CD4-positive, alpha-beta T cell treated with Interleukin-15 for 1 hour (primary cell): Measurements from ENCODE around the gene WHRN.

Experiments used
- DNase-seq: peaks from one replicate; pipeline ENCODE4 v3.0.0-alpha.2; 2020

WHRN gene

DNA sequence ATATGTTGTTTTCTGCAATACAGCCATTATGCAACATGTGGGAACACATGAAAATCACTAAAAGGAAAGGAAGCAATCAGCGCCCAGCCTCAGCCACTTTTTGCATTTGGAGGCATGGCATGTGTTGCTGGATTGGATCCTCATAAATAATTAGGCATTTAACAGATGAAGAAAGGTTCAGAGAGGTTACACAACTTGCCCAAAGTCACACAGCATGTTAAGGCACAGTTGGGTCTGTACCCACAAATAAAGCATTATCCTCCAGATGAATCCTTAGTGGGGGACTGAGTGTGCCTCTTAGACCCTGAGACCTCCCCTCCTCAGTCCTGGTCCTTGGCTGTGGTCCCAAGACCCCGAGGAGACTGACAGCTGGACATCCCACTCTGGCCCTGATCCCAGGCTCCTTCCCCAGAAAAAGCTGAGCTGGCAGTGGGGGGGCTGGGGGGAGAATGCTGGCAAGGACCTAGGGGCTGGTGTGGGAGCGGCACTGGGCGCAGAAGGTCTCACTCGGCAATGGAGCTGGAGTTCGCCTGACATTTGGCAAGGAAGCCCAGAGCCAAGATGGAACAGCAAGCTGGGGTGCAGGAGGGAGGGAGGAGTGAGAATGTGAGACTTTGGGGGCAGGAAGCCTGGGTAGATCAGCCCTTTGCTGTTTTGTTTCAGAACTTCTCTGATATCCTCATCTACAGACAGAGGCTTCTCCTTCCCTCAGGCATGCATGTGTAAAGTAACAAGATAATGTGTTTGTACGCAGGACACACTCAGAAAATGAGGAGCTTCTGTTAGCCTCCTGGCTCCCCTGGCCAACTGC, 110.5 kb downstream of the WHRN start:
- no peak for DNase-seq

DNA sequence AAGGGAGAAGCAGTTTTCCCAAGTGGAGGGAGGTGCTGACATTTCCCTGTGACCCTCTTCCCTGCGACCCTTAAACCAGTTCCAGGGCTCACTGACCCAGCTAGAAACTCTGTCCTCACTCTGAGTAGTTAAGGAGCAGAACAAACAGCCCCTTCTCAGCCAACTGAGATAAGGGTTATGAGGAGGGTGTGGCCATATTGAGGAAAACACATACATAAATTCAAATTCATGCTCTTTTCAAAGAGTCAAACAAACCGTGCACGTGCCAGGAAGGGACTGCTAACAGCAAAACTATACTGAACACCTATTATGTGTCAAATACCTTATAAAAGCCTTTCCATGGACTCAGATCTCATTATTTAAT, 112.5 kb downstream of the WHRN start:
- no peak for DNase-seq

DNA sequence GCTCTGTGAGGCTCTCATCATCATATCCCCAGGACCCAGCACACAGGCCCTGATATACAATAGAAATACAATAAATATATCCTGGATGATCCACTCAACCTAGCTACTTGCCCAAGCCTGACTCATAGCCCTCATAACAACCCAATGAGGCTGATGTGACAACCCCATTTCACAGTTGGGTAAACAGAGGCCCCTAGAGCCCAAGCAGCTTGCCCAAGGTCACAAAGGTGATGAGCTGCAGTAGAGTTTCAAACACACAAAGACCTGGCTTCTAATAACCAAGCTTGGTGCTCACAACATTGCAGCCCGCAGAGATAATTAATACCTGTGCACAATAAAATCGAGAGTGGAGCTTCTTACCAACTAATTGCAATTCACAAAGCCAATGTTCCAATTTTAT, 114.3 kb downstream of the WHRN start:
- DNase-seq, result no peak

DNA sequence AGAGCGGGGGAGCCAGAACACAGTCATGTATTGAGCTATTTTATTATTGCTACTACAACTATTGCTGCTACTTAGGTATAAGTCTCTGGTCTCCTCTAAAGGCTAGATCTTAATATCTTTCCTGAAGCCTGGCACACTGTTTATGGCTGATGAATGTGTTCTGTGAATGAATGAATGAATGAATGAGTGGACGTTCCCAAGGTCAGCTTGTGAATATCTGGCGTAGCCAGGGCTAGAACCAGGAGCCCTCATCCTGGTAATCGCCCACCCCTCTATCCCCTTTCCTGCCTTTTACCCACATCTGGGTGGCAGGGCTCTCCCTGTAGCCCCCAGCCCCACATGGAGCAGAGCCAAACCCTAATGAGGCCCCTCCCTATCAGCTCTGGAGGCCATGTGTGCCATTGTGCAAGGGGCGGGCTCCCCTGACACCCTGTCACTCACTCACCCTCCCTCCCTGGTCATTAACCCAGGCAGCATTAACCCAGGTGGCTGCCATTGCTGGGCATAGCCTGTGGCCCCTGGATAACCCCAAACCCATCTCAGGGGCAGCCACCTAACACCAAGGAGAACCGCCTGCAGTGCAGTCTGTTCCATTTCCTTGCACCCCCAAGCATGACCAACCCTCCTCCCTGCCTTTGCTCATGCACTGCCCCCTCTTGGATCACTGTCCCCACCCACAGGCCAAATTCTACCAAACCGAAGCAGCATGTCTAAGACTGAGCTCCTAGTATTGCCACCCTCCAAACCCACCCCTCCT, 115.5 kb downstream of the WHRN start:
- DNase-seq, result no peak

DNA sequence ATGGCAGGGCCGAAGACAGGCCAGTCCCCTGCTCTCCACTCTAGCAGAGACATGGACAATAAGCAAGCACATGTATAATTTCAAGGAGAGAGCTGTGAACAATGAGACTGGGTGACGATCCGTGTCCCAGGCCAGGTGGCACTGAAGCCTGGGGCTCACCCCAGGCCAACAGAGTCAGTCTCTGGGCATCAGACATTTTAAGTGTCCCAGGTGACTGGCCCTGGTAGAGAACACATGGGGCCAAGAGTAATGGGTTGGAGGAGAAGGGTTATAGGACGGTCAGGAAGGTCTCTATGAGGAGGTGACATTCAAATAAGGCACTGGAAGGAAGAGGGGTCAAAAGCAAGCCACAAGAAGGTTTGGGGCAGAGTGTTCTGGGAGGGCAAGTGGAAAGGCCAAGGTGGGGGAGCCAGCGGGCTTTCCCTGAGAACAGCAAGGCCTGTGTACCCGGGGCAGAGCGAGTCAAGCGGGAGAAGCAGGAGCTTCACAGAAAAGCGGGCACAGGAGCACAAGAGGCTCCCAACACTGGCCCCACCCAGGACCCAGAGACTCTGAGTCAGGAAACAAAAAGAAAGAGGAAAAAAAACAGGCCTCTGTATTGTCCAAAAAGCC, 116.4 kb downstream of the WHRN start:
- DNase-seq, result no peak

DNA sequence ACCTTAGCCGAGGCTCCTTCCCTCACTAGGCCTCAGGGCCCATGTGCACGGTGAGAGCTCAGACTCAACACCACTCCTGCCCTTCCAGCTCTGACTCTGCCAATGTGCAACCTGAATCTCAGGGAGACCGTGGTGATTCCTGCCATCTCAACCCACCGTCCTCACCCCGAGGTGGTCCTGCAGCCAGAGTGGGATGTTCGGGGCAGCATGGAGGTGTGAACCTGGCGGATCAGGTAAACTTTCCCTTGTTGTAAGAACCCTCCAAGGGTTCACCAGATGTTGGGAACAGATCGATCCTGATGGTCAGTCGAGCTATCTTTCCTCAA, 117.0 kb downstream of the WHRN start:
- DNase-seq, result no peak

DNA sequence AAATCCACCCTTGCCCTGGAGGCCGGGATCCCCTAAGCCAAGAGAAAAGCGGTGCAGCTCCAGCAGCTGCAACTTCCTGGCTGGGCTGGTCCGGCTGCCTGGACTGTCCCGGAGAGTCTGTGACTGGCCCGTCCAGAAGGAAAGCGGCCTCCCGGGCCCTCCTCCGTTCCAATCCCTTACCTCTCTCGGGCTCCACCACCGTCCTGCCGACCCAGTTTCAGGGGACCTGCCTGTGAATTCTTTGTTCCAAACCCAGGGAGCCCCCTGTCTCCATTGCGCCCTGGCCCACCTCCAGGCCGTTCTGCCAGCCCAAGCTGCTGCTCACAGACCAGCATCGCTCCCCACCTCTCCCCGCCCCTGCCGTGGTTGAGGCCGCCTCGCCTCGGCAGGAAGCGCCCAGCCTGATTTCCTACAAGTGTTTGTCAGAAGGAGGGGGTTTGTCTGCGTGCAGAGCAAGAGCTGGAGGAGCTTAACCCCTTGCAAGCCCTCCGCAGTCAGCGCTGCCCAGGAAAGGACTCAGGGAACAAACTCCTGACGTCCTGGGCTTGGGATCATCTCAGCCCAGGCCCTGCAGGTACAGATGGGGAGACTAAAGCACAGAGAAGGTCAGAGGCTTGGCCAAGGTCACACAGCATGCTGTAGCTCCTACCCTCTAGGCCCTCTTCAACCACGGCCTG, 117.5 kb downstream of the WHRN start, which contains the start of gene AKNA:
Gene AKNA, minus strand, starts transcription at position 303 of the 677 bp plus-strand sequence. CDS start 6,649 bp downstream, outside the sequence.
- DNase-seq, result peak; percentile 84

DNA sequence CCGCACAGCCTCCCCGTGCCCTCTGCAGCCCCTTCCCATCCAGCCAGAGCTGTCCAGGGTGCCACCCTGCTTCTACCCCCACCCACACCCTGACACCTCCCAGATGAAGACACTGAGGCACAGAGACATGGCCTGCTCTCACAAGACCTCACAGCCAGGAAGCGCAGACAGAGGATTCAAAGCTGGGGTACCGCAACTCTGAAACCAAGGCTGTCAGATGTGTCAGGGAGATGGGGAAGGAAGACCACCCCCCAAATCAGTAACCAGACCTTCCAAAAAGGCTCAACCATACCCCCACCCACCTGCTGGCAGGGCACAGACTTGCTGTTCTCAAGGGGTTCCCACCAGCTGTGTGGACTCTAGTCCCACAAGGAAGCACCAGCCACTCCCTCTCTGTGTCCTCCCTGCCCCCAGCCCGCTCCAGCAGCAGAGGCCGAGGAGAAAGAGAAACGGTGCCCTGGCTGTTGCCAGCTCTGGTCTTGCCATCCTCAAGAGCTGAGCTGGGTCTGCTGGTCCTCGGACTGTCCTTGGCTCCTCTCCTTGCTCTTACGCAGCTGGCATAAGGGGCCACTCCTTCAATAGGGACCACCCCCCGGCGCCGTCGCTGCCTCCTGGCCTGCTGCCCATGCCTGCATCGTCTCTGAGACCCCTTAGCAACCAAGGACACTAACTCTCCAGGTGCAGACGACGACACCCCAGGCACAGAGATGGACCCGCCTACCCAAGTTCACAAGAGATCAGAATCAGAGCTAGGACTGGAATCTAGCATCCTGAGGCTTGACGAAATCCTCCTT, 118.2 kb downstream of the WHRN start:
- no peak for DNase-seq

DNA sequence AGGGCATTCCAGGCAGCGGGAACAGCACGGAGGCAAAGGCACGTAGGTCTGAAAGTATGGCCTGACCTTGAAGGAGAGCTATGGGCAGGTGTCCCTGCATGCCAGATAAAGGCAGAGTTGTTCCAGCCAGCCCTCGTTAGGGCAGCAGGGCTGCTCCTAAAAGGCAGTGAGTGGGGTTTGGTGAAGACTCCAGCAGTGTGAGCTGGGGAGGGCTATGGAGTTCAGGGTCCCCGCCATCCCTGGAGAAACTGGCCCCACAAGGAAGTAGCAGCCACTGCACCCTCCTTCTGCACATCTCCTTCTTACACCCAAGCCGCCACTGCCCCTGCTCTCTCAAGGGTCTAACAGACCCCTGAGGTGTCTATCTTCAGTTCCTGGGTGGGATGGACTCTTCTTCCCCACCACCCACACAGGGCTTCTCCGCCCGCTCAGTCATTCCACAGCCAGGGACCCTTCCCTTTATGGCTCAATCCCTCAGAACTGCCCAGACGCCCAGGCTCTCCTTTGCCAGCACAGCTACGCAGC, 118.8 kb downstream of the WHRN start:
- no peak for DNase-seq

DNA sequence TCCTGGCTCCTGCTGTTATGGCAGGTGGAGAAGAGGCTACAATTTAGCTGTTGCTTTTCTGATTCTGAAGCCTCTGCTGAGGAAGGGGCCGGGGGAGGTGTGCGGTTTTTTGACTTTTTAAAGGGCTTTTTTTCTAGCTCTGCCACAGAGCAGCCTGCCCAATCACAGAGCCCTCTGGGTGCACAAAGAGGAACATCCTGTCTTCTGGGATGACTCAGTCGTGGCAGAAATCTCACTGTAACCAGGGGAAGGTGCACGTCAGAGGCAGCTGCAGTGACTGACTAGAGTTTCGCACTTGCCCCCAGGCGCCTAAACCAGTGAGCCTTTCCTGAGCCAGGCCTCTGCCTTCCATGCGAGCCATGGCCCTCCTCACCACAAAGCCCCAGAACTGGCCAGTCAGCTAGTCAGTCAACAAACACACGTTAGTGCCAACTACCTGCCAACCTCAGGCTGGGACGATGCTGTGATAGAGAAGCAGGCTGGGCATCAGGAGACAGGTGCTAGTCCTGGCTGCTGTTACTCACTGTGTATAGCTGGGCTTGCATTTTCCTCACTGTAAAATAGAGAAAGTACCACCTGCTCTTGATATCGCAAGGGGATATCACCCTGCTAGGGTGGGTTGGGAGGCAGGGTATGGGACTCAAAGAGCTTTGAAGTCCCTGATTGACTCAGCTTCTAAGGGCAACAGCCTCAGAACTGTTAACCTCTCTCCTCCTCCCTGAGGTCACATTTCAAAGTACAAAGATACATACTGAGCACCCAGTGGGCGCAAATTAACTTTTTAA, 119.7 kb downstream of the WHRN start:
- peak; percentile 94 for DNase-seq

DNA sequence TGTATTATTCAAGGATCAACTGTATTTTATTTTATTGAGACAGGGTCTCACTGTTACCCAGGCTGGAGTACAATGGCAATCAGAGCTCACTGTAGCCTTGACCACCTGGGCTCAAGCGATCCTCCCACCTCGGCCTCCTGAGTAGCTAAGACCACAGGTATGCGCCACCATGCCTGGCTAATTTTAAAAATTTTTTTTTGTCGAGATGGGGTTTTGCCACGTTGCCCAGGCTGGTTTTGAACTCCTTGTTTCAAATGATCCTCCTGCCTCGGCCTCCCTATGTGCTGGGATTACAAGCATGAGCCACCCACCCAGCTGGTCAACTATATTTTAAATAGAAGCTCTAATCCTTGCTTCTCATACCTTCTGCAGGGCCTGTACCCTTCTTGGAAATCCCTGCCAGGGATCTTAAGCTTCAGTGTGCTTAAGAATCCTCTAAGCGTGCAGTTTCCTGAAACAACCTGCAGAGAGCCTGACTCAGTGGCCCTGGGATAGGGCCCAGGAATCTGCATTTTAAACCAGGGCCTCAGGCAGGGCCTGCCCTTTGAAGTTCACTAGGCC, 120.4 kb downstream of the WHRN start:
- DNase-seq, result no peak

DNA sequence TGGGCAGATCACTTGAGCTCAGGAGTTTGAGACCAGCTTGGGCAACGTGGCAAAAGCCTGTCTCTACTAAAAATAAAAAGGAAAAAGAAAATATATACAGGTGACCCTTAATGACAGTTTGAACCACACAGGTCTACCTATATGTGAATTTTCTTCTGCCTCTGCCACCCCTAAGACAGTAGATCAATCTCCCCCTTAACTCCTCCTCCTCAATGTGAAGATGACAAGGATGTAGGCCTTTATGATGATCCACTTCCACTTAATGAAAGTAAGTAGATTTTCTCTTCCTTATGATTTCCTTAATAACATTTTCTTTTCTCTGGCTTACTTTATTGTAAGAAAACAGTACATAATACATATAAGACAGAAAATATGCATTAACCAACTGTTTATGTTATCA, 120.9 kb downstream of the WHRN start:
- DNase-seq, result no peak

DNA sequence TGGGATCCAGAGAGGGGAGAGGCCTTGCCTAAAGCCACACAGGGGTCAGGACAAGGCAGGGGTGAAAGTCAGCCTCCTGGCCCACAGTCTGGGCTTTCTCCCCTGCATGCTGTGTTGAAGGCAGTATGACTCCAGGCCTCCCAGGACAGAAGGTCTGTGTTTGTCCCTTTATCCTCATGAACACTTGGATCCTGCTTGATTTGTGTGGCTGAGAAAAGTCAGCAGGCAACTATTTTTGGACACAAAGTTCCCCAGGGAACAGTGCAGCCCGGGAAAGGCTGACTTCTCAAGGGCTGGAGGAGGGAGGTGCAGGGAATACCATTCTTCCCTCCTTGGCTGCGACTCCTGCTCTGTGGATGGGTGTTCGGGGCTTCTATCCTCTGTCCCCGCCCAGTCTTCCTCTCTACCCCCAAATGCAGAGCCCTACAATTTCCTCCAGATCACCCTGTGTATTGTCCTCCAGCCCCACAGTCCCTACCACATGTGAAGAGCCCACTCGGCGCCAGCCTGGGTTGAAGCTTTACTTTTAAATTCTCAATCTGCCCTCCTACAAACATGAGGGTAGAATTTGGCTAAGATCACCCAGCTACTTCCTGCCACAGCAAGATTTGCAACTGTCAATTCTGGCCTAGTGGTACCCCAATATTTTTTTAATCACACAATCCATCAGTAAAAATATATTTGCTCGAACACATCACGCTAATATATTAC, 121.6 kb downstream of the WHRN start:
- no peak for DNase-seq

DNA sequence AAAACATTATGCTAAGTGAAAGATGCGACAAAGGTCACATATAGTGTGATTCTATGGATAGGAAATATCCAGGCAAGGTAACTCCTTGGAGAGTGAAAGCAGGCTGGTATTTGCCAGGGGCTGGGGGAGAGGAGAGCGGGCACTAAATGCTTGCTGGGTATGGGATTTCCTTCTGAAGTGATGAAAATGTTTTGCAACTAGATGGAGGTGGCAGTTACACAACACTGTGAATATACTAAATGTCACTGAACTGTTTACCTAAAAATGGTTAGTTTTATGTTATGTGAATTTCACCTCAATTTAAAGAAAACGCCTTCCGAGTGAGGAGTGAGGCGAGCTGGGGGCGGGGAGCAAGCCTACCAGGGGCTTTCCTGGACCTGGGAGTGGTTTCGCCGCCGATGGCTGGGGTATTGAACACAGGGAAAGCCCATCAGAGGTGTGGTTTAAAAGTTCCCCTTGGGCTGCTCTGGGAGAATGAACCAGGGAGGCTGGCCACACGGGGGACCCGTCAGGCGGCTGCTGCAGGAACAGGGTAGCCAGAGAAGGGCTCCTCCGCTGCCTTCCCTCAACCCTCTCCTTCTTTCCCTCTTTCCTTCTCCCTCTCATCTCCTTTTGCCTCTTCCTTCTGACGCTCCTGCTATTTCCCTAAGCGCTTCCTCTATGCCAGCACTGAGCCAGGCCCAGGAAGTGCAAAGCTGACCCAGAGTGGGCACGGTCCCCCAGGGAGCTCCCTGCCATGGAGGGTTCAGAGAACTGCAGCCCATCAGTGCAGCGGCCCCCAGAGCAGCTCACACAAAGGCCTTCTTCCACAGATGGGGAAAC, 122.4 kb downstream of the WHRN start:
- DNase-seq, result peak; percentile 84

DNA sequence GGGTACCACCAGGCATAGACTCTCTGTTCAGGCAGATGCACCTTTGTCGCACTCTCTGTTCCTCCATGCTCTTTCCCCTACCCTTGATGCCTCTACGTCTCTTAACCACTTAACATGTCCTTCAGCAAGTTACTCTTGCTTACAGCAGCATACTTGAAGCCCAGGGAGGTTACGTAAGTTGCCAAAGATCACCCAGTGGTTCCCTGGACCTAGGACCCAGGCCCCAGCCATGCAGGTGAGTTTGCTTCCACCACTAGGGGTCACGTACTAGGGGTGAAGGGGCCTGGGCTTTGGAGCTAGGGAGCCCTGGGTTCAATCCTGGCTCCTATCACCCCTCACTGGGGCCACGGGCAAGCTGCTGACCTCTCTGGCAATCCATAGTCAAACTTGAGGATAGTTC, 126.4 kb downstream of the WHRN start:
- no peak for DNase-seq

DNA sequence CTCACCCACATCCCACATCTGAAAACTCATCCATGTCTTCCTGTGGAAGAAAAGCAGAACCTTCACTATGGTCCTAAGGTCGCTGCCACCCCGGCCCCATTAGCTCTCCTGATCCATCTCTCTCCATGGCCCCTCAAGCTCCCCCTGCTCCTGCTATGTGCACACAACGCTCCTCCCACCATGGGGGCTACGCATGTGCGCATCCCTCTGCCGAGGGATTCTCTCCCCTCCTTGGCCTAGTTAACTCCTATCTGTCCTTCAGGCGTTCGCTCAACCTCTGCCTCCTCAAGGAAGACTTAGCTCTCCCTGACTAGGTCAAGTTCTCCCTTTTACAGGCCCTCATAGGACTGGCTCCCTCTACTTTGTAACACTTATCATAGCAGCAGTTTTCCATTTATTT, 127.3 kb downstream of the WHRN start:
- DNase-seq, result no peak

DNA sequence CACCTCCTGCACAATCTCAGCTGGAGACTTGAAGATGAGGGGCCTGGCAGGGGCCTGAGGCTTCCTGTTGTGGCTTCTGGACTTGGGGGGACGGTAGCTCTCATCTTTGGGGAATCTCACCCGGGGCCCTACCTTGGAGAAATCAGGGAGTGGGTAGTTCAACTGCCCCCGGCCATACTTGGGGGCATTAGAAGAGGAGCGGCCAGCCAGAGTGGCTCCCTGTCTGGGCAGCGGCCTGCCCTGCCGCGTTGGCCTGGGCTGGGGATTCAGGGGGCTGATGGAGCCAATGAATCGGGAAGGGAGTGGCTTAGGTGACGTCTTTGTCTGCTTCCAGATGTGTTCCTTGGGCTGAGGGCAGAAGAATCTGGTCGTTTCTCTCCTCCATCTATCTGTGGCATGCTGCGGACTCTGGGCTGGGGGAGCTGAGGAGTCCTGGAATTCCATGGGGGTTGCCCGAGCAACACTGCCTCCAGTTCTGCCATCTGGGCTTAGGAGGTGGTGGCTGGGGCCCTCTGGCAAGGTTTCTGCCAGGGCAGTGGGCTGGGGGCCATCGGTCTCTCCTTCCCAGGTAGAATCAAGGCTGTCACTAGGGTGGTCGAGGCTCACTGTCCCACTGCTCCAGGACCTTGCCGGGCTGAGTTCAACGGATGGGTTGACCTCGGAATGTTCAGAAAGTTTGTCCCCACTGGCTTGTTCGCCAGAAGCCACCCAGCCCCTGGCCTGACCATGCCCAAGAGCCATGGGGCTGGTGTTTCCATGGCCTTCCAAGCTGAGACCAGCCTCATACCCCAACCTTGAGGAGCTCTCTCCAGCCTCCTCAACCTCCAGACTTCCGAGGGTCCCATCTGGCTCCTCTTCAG, 128.5 kb downstream of the WHRN start:
- no peak for DNase-seq

DNA sequence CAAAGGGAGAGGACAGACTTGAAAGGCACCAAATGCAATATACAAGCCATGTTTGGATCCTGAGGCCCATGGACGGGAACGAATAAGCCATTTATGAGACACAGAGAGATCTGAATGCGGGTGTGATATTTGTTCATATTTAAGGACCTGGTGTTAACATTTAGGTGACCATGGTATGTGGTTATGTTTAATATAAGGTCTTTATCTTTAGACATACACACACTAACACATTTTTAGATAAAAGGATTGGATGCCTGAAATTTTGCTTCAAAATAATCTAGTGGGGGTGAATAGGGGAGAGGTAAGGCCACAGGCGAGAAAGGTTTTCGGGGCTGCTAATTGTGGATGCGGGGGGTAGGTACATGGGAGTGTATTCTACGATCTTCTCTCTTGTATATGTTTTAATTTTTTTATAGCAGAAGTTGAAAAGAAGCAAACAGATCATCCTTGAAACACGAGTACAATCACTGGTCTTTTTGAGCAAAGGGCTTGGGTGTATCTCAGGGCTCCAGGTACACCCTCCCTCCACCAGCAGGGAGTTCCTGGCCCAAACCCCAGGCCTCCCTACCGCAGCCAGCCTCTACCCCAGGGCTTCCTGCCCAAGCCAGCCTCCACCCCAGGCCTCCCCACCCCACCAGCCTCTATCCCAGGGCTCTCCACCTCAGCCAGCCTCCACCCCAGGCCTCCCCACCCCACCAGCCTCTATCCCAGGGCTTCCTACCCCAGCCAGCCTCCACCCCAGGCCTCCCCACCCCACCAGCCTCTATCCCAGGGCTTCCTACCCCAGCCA, 129.7 kb downstream of the WHRN start:
- DNase-seq, result no peak
